Keratinocyte (primary cell): ENCODE results near the gene FMOD. TPM values are rescaled to one million over a fixed set of nuclear protein-coding genes. Genes with fewer than 3 reads are reported as not detected.

Experiments
- DNase-seq: peaks from one replicate; pipeline ENCODE4 v3.0.0-alpha.2; 2011; ENCODE audit warnings: low read depth, missing footprints, low spot score
- FAIRE-seq: peaks from 2 replicates; lab custom pipeline; 2011; peaks lifted over from hg19 to GRCh38; lab: Jason Lieb, UNC
- H2AFZ ChIP-seq: 2 replicates; pipeline ENCODE4 v1.6.0; 2012; ENCODE audit warnings: low read length, control low read depth, inconsistent platforms; ENCODE audit not compliant: control insufficient read depth
- H3K27ac ChIP-seq: 2 replicates; pipeline ENCODE4 v1.5.1; 2011; ENCODE audit warnings: low read length; ENCODE audit not compliant: control insufficient read depth, insufficient read depth
- H3K27me3 ChIP-seq: 3 replicates; pipeline ENCODE4 v1.6.0; 2011; ENCODE audit warnings: low read length; ENCODE audit not compliant: control insufficient read depth, insufficient read depth; ENCODE audit errors: extremely low read depth
- H3K36me3 ChIP-seq, 2 experiments: 2 replicates in 1 of 2; 3 replicates in 1 of 2; pipeline ENCODE4 v1.5.1; 2011; ENCODE audit warnings: low read length in 2 of 2, mild to moderate bottlenecking in 1 of 2; ENCODE audit not compliant: control insufficient read depth in 2 of 2, insufficient read depth in 2 of 2; ENCODE audit errors: extremely low read depth in 1 of 2
- H3K4me1 ChIP-seq: 3 replicates; pipeline ENCODE4 v1.5.1; 2011; ENCODE audit warnings: low read length; ENCODE audit not compliant: control insufficient read depth, insufficient read depth; ENCODE audit errors: extremely low read depth
- H3K4me2 ChIP-seq: 3 replicates; pipeline ENCODE4 v1.6.0; 2011; ENCODE audit warnings: low read depth, low read length; ENCODE audit not compliant: control insufficient read depth, insufficient read depth; ENCODE audit errors: extremely low read depth
- H3K4me3 ChIP-seq, 3 experiments: fragments of 200-600 bp in 1 of 3; sonication (generic) in 1 of 3; 2 replicates in 2 of 3; 3 replicates in 1 of 3; pipeline ENCODE4 v1.5.1; 2011 to 2016; ENCODE audit warnings: low read length in 3 of 3, mild to moderate bottlenecking in 3 of 3, control low read depth in 2 of 3, inconsistent platforms in 1 of 3, low read depth in 1 of 3, mixed read lengths in 1 of 3, mixed run types in 1 of 3, moderate library complexity in 1 of 3; ENCODE audit not compliant: control insufficient read depth in 2 of 3, insufficient read depth in 2 of 3; ENCODE audit errors: extremely low read depth in 1 of 3
- H3K79me2 ChIP-seq: 2 replicates; pipeline ENCODE4 v1.6.0; 2012; ENCODE audit warnings: low read length; ENCODE audit not compliant: control insufficient read depth, insufficient read depth
- H3K9ac ChIP-seq: 3 replicates; pipeline ENCODE4 v1.6.0; 2011; ENCODE audit warnings: low read length; ENCODE audit not compliant: control insufficient read depth, insufficient read depth; ENCODE audit errors: extremely low read depth
- H3K9me1 ChIP-seq: 3 replicates; pipeline ENCODE4 v1.6.0; 2011; ENCODE audit warnings: low read length; ENCODE audit not compliant: control insufficient read depth, insufficient read depth; ENCODE audit errors: extremely low read depth
- H3K9me3 ChIP-seq: 2 replicates; pipeline ENCODE4 v1.5.1; 2012; ENCODE audit warnings: low read depth, low read length; ENCODE audit not compliant: control insufficient read depth
- H4K20me1 ChIP-seq: 3 replicates; pipeline ENCODE4 v1.6.0; 2011; ENCODE audit warnings: low read length; ENCODE audit not compliant: control insufficient read depth, insufficient read depth; ENCODE audit errors: extremely low read depth
- EZH2 ChIP-seq: IDR thresholded peaks from one replicate; pipeline ENCODE4 v1.6.1; 2012; ENCODE audit warnings: inconsistent platforms, mild to moderate bottlenecking, low read length, moderate library complexity
- dilution Hi-C: fragments of 300-500 bp; cut with MboI; formaldehyde crosslinking; loops from one replicate; pipeline ENCODE4 v1.7.0; 2020; ENCODE audit warnings: low sequenced_read_pairs; ENCODE audit not compliant: extremely low pct_ligation_motif_present
- polyA plus RNA-seq, 5 experiments: library from polyadenylated mRNA; depleted of rRNA in 3 of 5; stranded (reverse) in 3 of 5; stranded (forward) in 1 of 5; unstranded in 1 of 5; fragments of >200 nt; gene quantifications; 1 replicate in 1 of 5; 2 replicates in 3 of 5; 3 replicates in 1 of 5; pipeline versions ENCODE4 v1.2.1 to v1.2.3, GENCODE V29; 2011 to 2012; ENCODE audit warnings: missing spikeins in 2 of 5, low read depth in 1 of 5, low replicate concordance in 1 of 5
- TF ChIP-seq, protein P1 (sequence below), 3 experiments: IDR thresholded peaks in 1 of 3; conservative IDR thresholded peaks in 1 of 3; optimal IDR thresholded peaks in 1 of 3; 2 replicates in 2 of 3; 3 replicates in 1 of 3; pipeline versions ENCODE3 to v1.5.1; 2011; ENCODE audit warnings: low read length in 3 of 3, mild to moderate bottlenecking in 3 of 3, moderate library complexity in 2 of 3, control low read depth in 1 of 3, inconsistent platforms in 1 of 3; ENCODE audit not compliant: insufficient read depth in 2 of 3; ENCODE audit errors: extremely low read depth in 1 of 3

FMOD gene
- polyA plus RNA-seq, 1 donor (not counting 4 experiments of a cell fraction or from before 2014, with no cell fraction given), result 0.47 TPM

DNA sequence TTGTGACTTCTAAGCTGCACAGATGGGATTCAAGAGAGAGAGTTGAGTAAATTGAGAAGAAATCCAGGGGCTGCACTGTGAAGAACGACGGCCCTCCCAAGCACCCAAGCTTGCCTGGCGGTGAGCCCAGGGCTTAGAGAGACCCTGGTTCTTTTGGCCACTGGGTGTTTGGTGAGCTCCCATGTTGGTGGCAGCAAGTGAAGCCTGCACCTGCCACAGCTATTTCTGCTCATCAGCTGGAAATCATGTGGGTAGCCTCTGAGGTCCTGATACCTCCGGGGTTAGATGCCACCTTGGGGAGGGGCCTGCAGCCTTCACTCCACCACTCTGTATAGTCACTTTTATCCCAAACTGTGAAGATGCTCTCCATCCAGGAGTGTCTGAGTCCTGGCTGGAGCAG, 51.8 kb downstream of the FMOD start:
- H3K27me3 ChIP-seq, result no peaks in the 10 kb centered on the region
- H2AFZ ChIP-seq, result no peak overlapping the region
- no peaks in the 10 kb centered on the region for H3K79me2 ChIP-seq
- FAIRE-seq, result no peak
- DNase-seq, result no peak
- no peak overlapping the region for H3K27ac ChIP-seq
- no peak for TF ChIP-seq EZH2
- TF ChIP-seq, protein P1, sequence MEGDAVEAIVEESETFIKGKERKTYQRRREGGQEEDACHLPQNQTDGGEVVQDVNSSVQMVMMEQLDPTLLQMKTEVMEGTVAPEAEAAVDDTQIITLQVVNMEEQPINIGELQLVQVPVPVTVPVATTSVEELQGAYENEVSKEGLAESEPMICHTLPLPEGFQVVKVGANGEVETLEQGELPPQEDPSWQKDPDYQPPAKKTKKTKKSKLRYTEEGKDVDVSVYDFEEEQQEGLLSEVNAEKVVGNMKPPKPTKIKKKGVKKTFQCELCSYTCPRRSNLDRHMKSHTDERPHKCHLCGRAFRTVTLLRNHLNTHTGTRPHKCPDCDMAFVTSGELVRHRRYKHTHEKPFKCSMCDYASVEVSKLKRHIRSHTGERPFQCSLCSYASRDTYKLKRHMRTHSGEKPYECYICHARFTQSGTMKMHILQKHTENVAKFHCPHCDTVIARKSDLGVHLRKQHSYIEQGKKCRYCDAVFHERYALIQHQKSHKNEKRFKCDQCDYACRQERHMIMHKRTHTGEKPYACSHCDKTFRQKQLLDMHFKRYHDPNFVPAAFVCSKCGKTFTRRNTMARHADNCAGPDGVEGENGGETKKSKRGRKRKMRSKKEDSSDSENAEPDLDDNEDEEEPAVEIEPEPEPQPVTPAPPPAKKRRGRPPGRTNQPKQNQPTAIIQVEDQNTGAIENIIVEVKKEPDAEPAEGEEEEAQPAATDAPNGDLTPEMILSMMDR (optimal IDR thresholded peaks at IDR 0.05 in 1 of 3, IDR thresholded peaks at IDR 0.05 in 1 of 3, conservative IDR thresholded peaks at IDR 0.05 in 1 of 3; ENCODE audit: extremely low read depth in 1 of 3, insufficient read depth in 2 of 3, low read length in 3 of 3), result no peak
- H3K9me3 ChIP-seq, result no peaks in the 10 kb centered on the region
- H4K20me1 ChIP-seq, result no peaks in the 10 kb centered on the region
- no peak overlapping the region for H3K4me2 ChIP-seq
- no peaks in the 10 kb centered on the region for H3K36me3 ChIP-seq
- dilution Hi-C loops, result no loop called here
- no peak overlapping the region for H3K9ac ChIP-seq
- H3K9me1 ChIP-seq, result no peaks in the 10 kb centered on the region
- H3K4me1 ChIP-seq, result peaks cover 30% of the 10 kb centered on the region
- no peak overlapping the region for H3K4me3 ChIP-seq

DNA sequence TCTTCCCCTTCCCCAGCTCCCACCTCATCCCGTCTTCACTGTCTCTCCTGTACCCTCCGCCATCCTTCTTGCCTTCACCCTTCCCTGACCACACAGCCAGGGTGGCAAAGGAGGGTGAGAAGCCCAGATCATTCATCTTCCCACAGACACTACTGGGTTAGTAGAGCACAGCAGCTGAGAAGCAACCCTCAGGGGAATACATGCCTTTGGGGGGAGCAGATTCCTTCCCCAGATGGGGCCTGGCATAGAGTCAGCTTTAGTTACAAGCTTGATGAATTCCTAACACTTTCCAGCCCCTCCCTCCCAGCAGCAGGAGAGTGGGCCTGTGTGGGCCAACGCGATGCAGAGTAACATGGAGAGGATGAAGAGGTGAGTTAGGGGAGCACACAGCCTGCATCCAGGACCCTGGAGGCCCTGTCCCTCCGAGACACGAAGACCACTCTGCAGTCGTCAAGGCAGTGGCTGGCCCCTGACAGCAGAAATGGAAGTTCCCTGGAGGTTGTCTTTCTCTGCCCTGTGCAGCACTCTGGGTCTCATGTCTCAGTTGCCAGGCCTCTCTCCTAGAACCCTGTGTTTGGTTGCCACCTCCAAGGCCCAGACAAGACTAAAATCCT, 54.4 kb downstream of the FMOD start:
- Histone ChIP-seq H3K79me2 (no peaks in the 10 kb centered on the region), H4K20me1 (no peaks in the 10 kb centered on the region), H3K27ac (no peak overlapping the region), H3K27me3 (no peaks in the 10 kb centered on the region), H3K9me1 (no peaks in the 10 kb centered on the region), H3K9me3 (no peaks in the 10 kb centered on the region), H3K4me2 (no peak overlapping the region), H3K9ac (no peak overlapping the region), H3K4me1 (peaks cover 13% of the 10 kb centered on the region), H3K36me3 (no peaks in the 10 kb centered on the region), H3K4me3 (no peak overlapping the region), H2AFZ (no peak overlapping the region)
- no peak for DNase-seq
- no peak for FAIRE-seq
- dilution Hi-C loops, result no loop called here
- TF ChIP-seq, protein P1 (optimal IDR thresholded peaks at IDR 0.05 in 1 of 3, IDR thresholded peaks at IDR 0.05 in 1 of 3, conservative IDR thresholded peaks at IDR 0.05 in 1 of 3; ENCODE audit: extremely low read depth in 1 of 3, insufficient read depth in 2 of 3, low read length in 3 of 3), result no peak
- TF ChIP-seq EZH2, result no peak
